Measurements from ENCODE around the gene WNT2B.
"Not testable (repeated sequence)": the region's sequence is repeated elsewhere in the genome, so short reads cannot be mapped to it uniquely, and the experiment has no call there.

DNA sequence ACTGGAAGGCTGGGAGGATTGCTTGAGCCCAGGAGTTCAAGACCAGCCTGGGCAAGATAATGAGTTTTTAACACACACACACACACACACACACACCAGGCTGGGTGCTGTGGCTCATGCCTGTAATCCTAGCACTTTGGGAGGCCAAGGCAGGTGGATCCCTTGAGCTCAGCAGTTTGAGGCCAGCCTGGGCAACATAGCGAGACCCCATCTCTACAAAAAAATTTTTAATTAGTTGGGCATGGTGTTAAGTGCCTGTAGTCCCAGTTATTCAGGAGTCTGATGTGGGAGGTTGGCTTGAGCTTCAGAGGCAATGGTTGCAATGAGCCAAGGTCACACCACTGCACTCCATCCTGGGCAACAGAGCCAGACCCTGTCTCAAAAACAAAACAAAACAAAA lies 22.7 kb upstream of the WNT2B start:
- not testable (repeated sequence) for TF ChIP-seq MYC (IDR thresholded peaks at IDR 0.05; ENCODE audit: low read depth, low read length); POLR2AphosphoS5 (IDR thresholded peaks at IDR 0.05; ENCODE audit: insufficient read depth, low read depth, low read length); POLR2A (IDR thresholded peaks at IDR 0.05; ENCODE audit: low read depth, low read length); JUN (IDR thresholded peaks at IDR 0.05; ENCODE audit: borderline replicate concordance, insufficient read depth, insufficient read length, low read depth); GATA2 (IDR thresholded peaks at IDR 0.05; ENCODE audit: insufficient read depth, insufficient read length, low read depth, low read length); EZH2 (IDR thresholded peaks at IDR 0.05; ENCODE audit: borderline replicate concordance, low read depth, low read length, severe bottlenecking); FOS (IDR thresholded peaks at IDR 0.05; ENCODE audit: borderline replicate concordance, insufficient read depth, low read length)
- TF ChIP-seq, protein P1, sequence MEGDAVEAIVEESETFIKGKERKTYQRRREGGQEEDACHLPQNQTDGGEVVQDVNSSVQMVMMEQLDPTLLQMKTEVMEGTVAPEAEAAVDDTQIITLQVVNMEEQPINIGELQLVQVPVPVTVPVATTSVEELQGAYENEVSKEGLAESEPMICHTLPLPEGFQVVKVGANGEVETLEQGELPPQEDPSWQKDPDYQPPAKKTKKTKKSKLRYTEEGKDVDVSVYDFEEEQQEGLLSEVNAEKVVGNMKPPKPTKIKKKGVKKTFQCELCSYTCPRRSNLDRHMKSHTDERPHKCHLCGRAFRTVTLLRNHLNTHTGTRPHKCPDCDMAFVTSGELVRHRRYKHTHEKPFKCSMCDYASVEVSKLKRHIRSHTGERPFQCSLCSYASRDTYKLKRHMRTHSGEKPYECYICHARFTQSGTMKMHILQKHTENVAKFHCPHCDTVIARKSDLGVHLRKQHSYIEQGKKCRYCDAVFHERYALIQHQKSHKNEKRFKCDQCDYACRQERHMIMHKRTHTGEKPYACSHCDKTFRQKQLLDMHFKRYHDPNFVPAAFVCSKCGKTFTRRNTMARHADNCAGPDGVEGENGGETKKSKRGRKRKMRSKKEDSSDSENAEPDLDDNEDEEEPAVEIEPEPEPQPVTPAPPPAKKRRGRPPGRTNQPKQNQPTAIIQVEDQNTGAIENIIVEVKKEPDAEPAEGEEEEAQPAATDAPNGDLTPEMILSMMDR (IDR thresholded peaks at IDR 0.05; ENCODE audit: extremely low read depth in 1 of 2, insufficient read depth in 1 of 2, low read depth in 1 of 2, low read length in 2 of 2), result not testable (repeated sequence)
- TF ChIP-seq, protein P2, sequence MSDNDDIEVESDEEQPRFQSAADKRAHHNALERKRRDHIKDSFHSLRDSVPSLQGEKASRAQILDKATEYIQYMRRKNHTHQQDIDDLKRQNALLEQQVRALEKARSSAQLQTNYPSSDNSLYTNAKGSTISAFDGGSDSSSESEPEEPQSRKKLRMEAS (IDR thresholded peaks at IDR 0.05; ENCODE audit: insufficient read depth, insufficient read length), result not testable (repeated sequence)
